SK-N-SH treated with all-trans-retinoic acid at 6 μM for 48 hours (cell line): ENCODE data around the gene CCDC160.

Source experiments
- ATAC-seq: fragments of 200-7000 bp; cut with Tn5 transposase; 3 replicates; pipeline ENCODE4 v1.9.1; 2020; ENCODE audit warnings: mild to moderate bottlenecking, moderate library complexity
- ARNTL ChIP-seq: fragments of 450-650 bp; formaldehyde crosslinking; IDR thresholded peaks from 2 replicates; pipeline ENCODE4 v1.5.0; 2020; ENCODE audit warnings: low read depth, mild to moderate bottlenecking, moderate library complexity, borderline replicate concordance
- BACH2 ChIP-seq: fragments of 250-450 bp; sonication (Bioruptor Pico); IDR thresholded peaks from 2 replicates; pipeline ENCODE4 v1.9.0; 2021; ENCODE audit warnings: mild to moderate bottlenecking, borderline replicate concordance
- CSDC2 ChIP-seq: fragments of 250-450 bp; sonication (Bioruptor Pico); IDR thresholded peaks from 2 replicates; pipeline ENCODE4 v1.5.0; 2020; ENCODE audit warnings: mild to moderate bottlenecking, moderate library complexity
- ESRRG ChIP-seq: fragments of 250-450 bp; sonication (Bioruptor Pico); IDR thresholded peaks from 2 replicates; pipeline ENCODE4 v1.6.1; 2021; ENCODE audit warnings: mild to moderate bottlenecking
- GLIS3 ChIP-seq: fragments of 250-450 bp; sonication (Bioruptor Pico); IDR thresholded peaks from 2 replicates; pipeline ENCODE4 v1.5.0; 2020; ENCODE audit warnings: mild to moderate bottlenecking, moderate library complexity
- ISL1 ChIP-seq: fragments of 250-450 bp; sonication (Bioruptor Pico); IDR thresholded peaks from 2 replicates; pipeline ENCODE4 v2.1.2; 2022; ENCODE audit warnings: mild to moderate bottlenecking, moderate library complexity
- OSR1 ChIP-seq: fragments of 250-450 bp; sonication (Bioruptor Pico); IDR thresholded peaks from 2 replicates; pipeline ENCODE4 v1.8.0; 2022; ENCODE audit warnings: moderate library complexity, mild to moderate bottlenecking, inconsistent platforms
- POU6F1 ChIP-seq: fragments of 250-450 bp; sonication (Bioruptor Pico); IDR thresholded peaks from 2 replicates; pipeline ENCODE4 v1.8.0; 2021; ENCODE audit warnings: low read depth, mild to moderate bottlenecking, moderate library complexity, borderline replicate concordance
- PPARA ChIP-seq: fragments of 250-450 bp; sonication (Bioruptor Pico); IDR thresholded peaks from 2 replicates; pipeline ENCODE4 v1.5.0; 2020; ENCODE audit warnings: mild to moderate bottlenecking, borderline replicate concordance
- RARB ChIP-seq: fragments of 250-450 bp; sonication (Bioruptor Pico); IDR thresholded peaks from 2 replicates; pipeline ENCODE4 v1.8.0; 2021; ENCODE audit warnings: mild to moderate bottlenecking, moderate library complexity
- SNAI2 ChIP-seq: fragments of 250-450 bp; sonication (Bioruptor Pico); IDR thresholded peaks from 2 replicates; pipeline ENCODE4 v1.5.0; 2020; ENCODE audit warnings: mild to moderate bottlenecking, moderate library complexity
- TCF4 ChIP-seq: fragments of 250-450 bp; sonication (Bioruptor Pico); IDR thresholded peaks from 2 replicates; pipeline ENCODE4 v1.8.0; 2021; ENCODE audit warnings: mild to moderate bottlenecking, moderate library complexity, borderline replicate concordance
- TOX ChIP-seq: fragments of 250-450 bp; sonication (Bioruptor Pico); IDR thresholded peaks from 2 replicates; pipeline ENCODE4 v1.8.0; 2021; ENCODE audit warnings: mild to moderate bottlenecking, moderate library complexity, borderline replicate concordance
- TSHZ2 ChIP-seq: fragments of 250-450 bp; sonication (Bioruptor Pico); IDR thresholded peaks from 2 replicates; pipeline ENCODE4 v1.5.0; 2020; ENCODE audit warnings: mild to moderate bottlenecking, moderate library complexity
- ZC3H10 ChIP-seq: fragments of 250-450 bp; sonication (Bioruptor Pico); IDR thresholded peaks from 2 replicates; pipeline ENCODE4 v1.5.1; 2021; ENCODE audit warnings: mild to moderate bottlenecking, moderate library complexity
- ZFP3 ChIP-seq: fragments of 250-450 bp; sonication (Bioruptor Pico); IDR thresholded peaks from 2 replicates; pipeline ENCODE4 v1.5.0; 2020; ENCODE audit warnings: mild to moderate bottlenecking, moderate library complexity
- ZFP30 ChIP-seq: fragments of 450-650 bp; formaldehyde crosslinking; IDR thresholded peaks from 2 replicates; pipeline ENCODE4 v1.5.0; 2022; ENCODE audit warnings: mild to moderate bottlenecking, moderate library complexity
- ZNF565 ChIP-seq: fragments of 450-650 bp; formaldehyde crosslinking; conservative IDR thresholded peaks from 2 replicates; pipeline ENCODE4 v1.5.0; 2020; ENCODE audit warnings: low read depth, mild to moderate bottlenecking, moderate library complexity
- ZNF70 ChIP-seq: fragments of 450-650 bp; formaldehyde crosslinking; IDR thresholded peaks from 2 replicates; pipeline ENCODE4 v1.5.0; 2020; ENCODE audit warnings: mild to moderate bottlenecking, moderate library complexity
- ZNF8 ChIP-seq: fragments of 450-650 bp; formaldehyde crosslinking; IDR thresholded peaks from 2 replicates; pipeline ENCODE4 v1.5.0; 2020; ENCODE audit warnings: mild to moderate bottlenecking, moderate library complexity
- TF ChIP-seq, protein P1 (sequence below): fragments of 250-450 bp; sonication (Bioruptor Pico); IDR thresholded peaks from 2 replicates; pipeline ENCODE4 v1.5.1; 2021; ENCODE audit warnings: mild to moderate bottlenecking, moderate library complexity
- TF ChIP-seq, protein P2 (sequence below): fragments of 250-450 bp; sonication (Bioruptor Pico); IDR thresholded peaks from 2 replicates; pipeline ENCODE4 v1.5.1; 2020; ENCODE audit warnings: low read depth, mild to moderate bottlenecking, moderate library complexity
- TF ChIP-seq, protein P3 (sequence below): fragments of 250-450 bp; sonication (Bioruptor Pico); IDR thresholded peaks from 2 replicates; pipeline ENCODE4 v1.8.0; 2020; ENCODE audit warnings: mild to moderate bottlenecking, moderate library complexity, borderline replicate concordance

Gene CCDC160

DNA sequence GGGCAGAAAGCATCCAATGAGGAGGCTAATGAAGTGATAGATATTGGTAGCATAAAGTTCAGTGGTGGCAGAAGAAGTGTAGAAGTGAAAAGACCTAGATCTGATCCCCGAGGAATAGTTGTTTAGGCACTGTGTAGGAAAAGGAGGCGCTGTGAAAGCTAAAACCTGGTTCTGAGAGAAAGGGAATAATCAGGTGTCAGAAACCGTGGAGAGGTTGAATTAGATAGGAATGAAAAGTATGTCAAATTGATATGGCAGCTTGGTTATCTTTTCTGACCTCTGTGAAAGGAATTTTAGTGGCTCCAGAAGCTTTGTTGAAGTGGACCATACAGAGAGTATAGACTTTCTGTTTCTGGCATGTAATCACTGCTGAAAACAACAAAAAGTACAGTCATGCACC is 30.8 kb upstream of the CCDC160 start (continued):
- TF ChIP-seq, protein P1, sequence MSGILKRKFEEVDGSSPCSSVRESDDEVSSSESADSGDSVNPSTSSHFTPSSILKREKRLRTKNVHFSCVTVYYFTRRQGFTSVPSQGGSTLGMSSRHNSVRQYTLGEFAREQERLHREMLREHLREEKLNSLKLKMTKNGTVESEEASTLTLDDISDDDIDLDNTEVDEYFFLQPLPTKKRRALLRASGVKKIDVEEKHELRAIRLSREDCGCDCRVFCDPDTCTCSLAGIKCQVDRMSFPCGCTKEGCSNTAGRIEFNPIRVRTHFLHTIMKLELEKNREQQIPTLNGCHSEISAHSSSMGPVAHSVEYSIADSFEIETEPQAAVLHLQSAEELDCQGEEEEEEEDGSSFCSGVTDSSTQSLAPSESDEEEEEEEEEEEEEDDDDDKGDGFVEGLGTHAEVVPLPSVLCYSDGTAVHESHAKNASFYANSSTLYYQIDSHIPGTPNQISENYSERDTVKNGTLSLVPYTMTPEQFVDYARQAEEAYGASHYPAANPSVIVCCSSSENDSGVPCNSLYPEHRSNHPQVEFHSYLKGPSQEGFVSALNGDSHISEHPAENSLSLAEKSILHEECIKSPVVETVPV (CRISPR knock-in tag) = no peak
- TF ChIP-seq ZC3H10 (CRISPR knock-in tag) = no peak
- TF ChIP-seq OSR1 (CRISPR knock-in tag) = no peak

- no peak for ATAC-seq
- TF ChIP-seq, protein P2, sequence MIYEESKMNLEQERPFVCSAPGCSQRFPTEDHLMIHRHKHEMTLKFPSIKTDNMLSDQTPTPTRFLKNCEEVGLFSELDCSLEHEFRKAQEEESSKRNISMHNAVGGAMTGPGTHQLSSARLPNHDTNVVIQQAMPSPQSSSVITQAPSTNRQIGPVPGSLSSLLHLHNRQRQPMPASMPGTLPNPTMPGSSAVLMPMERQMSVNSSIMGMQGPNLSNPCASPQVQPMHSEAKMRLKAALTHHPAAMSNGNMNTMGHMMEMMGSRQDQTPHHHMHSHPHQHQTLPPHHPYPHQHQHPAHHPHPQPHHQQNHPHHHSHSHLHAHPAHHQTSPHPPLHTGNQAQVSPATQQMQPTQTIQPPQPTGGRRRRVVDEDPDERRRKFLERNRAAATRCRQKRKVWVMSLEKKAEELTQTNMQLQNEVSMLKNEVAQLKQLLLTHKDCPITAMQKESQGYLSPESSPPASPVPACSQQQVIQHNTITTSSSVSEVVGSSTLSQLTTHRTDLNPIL (CRISPR knock-in tag) = no peak
- TF ChIP-seq ZC3H10 (CRISPR knock-in tag) (no peak), ZFP30 (CRISPR knock-in tag) (no peak), OSR1 (CRISPR knock-in tag) (no peak), ZNF8 (CRISPR knock-in tag) (no peak), BACH2 (CRISPR knock-in tag) (no peak), PPARA (no peak), ZNF70 (CRISPR knock-in tag) (no peak), ZNF565 (CRISPR knock-in tag) (no peak), ZFP3 (no peak), TCF4 (CRISPR knock-in tag) (no peak), TOX (no peak), RARB (CRISPR knock-in tag) (no peak), ISL1 (CRISPR knock-in tag) (no peak), ESRRG (CRISPR knock-in tag) (no peak), SNAI2 (no peak), TSHZ2 (no peak), POU6F1 (CRISPR knock-in tag) (no peak), GLIS3 (CRISPR knock-in tag) (no peak)
- TF ChIP-seq, protein P3, sequence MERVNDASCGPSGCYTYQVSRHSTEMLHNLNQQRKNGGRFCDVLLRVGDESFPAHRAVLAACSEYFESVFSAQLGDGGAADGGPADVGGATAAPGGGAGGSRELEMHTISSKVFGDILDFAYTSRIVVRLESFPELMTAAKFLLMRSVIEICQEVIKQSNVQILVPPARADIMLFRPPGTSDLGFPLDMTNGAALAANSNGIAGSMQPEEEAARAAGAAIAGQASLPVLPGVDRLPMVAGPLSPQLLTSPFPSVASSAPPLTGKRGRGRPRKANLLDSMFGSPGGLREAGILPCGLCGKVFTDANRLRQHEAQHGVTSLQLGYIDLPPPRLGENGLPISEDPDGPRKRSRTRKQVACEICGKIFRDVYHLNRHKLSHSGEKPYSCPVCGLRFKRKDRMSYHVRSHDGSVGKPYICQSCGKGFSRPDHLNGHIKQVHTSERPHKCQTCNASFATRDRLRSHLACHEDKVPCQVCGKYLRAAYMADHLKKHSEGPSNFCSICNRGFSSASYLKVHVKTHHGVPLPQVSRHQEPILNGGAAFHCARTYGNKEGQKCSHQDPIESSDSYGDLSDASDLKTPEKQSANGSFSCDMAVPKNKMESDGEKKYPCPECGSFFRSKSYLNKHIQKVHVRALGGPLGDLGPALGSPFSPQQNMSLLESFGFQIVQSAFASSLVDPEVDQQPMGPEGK = no peak
- TF ChIP-seq, all 23 proteins: peak for 0
Measured at GRCh38 chrX:134210465-134210864, 26.5 kb upstream of the CCDC160 start.

- no peak for ATAC-seq
- no peak for TF ChIP-seq ESRRG (CRISPR knock-in tag)
- no peak for TF ChIP-seq ZNF70 (CRISPR knock-in tag)
- TF ChIP-seq ZNF8 (CRISPR knock-in tag) = no peak
- no peak for TF ChIP-seq OSR1 (CRISPR knock-in tag)
- no peak for TF ChIP-seq POU6F1 (CRISPR knock-in tag)
- TF ChIP-seq ISL1 (CRISPR knock-in tag) = no peak
- no peak for TF ChIP-seq SNAI2
- no peak for TF ChIP-seq TCF4 (CRISPR knock-in tag)
- TF ChIP-seq, protein P1 (CRISPR knock-in tag) = no peak
- no peak for TF ChIP-seq TOX
- TF ChIP-seq ARNTL (CRISPR knock-in tag) = no peak
- TF ChIP-seq ZNF565 (CRISPR knock-in tag) = no peak
- TF ChIP-seq TSHZ2 = no peak
- no peak for TF ChIP-seq CSDC2
- TF ChIP-seq ZFP3 = no peak
Measured at GRCh38 chrX:134235236-134235635, 1.7 kb upstream of the CCDC160 start.
